Breast epithelium (tissue), 3 donors: ENCODE measurements around the gene FRMD4A.

ENCODE experiments used
- CTCF ChIP-seq, 3 donors: fragments of 450-650 bp; IDR thresholded peaks; one replicate each; pipeline ENCODE4 v1.5.1; 2016 to 2017; ENCODE audit warnings: antibody characterized with exemption in 3 of 3, mild to moderate bottlenecking in 3 of 3, moderate library complexity in 3 of 3
- POLR2A ChIP-seq: fragments of 450-650 bp; IDR thresholded peaks from one replicate; pipeline ENCODE4 v1.6.1; 2016; ENCODE audit warnings: antibody characterized with exemption, mild to moderate bottlenecking, moderate library complexity

- no peak for TF ChIP-seq CTCF (IDR thresholded peaks at IDR 0.05)
- no peak for TF ChIP-seq POLR2A
Measured at GRCh38 chr10:13695588-13695987, 635.1 kb downstream of the FRMD4A start.
